H1 (cell line): ENCODE results near the gene DPM3. TPM values are rescaled to one million over a fixed set of nuclear protein-coding genes. Genes with fewer than 3 reads are reported as not detected.

Source experiments
- EP300 ChIP-seq, 2 experiments: IDR thresholded peaks; 1 replicate in 1 of 2; 2 replicates in 1 of 2; pipeline ENCODE4 v1.6.1; 2011 to 2012; ENCODE audit warnings: low read depth in 2 of 2, low read length in 2 of 2, mild to moderate bottlenecking in 2 of 2, borderline replicate concordance in 1 of 2, inconsistent platforms in 1 of 2, moderate library complexity in 1 of 2
- FOSL1 ChIP-seq: IDR thresholded peaks from 2 replicates; pipeline ENCODE4 v1.6.1; 2011; ENCODE audit warnings: mild to moderate bottlenecking, low read depth, low read length, moderate library complexity; ENCODE audit not compliant: insufficient read depth
- JUND ChIP-seq: IDR thresholded peaks from 2 replicates; pipeline ENCODE4 v1.6.1; 2011; ENCODE audit warnings: mild to moderate bottlenecking, improper control_type of control experiment, low read length
- POLR2A ChIP-seq, 2 experiments: IDR thresholded peaks; 1 replicate in 1 of 2; 2 replicates in 1 of 2; pipeline ENCODE4 v1.6.1; 2011; ENCODE audit warnings: low read depth in 2 of 2, low read length in 2 of 2, mild to moderate bottlenecking in 2 of 2; ENCODE audit errors: control extremely low read depth in 1 of 2
- polyA plus RNA-seq, 7 experiments: library from polyadenylated mRNA; depleted of rRNA in 3 of 7; stranded (reverse) in 5 of 7; unstranded in 2 of 7; fragments of >200 nt in 5 of 7; fragments of 200-250 nt in 2 of 7; gene quantifications; 1 replicate in 5 of 7; 2 replicates in 1 of 7; 4 replicates in 1 of 7; pipeline versions ENCODE4 v1.2.1 to v1.2.3, GENCODE V29; 2011 to 2013; ENCODE audit warnings: missing spikeins in 2 of 7, mixed read lengths in 2 of 7
- total RNA-seq: library from RNA; stranded (reverse); fragmentation: NEBNext Ultra II Directional; extraction: Animal tissue kit (Norgen Biotek cat#: 25700); gene quantifications from 2 replicates; pipeline ENCODE4 v1.2.1, GENCODE V29; 2021
- TF ChIP-seq, protein P1 (sequence below): IDR thresholded peaks from 2 replicates; pipeline ENCODE4 v1.6.1; 2011; ENCODE audit warnings: low read length, improper control_type of control experiment

The DPM3 gene
- total and polyA plus RNA-seq, 2 of the 8 experiments (the other 6 are each of a cell fraction or from before 2014, with no cell fraction given): 44.8 to 227 TPM

DNA sequence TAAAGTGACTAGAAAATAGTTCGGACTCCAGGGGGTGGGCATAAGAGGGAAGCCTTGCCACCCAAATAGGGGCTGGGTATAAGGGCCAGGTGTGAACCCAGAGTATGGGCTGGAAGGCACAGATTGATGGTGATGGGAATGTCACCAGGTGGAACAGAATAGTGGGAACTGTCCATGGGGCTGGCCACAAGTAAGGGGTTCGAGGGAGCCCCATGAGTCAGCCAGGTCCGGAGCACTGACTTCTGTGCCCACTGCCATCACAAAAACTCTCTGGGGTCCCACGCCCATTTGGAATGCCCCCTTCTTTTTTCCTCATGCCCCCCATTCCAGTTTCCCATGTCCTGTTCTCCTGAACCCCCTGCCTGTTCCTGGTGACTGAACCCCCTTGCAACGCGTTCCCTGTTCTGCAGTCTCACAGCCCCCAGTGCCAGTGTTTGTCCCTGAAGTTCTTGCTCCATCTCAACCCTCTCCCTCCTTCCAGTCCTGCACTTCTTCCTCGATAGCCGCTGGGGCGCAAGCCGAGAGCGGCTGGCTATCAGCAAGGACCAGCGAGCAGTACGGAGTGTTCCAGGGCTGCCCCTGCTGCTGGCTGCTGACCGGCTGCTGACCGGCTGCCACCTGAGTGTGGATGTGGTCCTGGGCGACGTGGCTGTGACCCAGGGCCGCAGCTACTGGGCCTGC lies 41.2 kb upstream of the DPM3 start (continued):
- TF ChIP-seq JUND (no peak), EP300 (IDR thresholded peaks at IDR 0.05; ENCODE audit: borderline replicate concordance in 1 of 2, low read depth in 2 of 2, low read length in 2 of 2) (no peak), POLR2A (IDR thresholded peaks at IDR 0.05; ENCODE audit: control extremely low read depth in 1 of 2, low read depth in 2 of 2, low read length in 2 of 2) (no peak), FOSL1 (no peak)
- TF ChIP-seq, protein P1, sequence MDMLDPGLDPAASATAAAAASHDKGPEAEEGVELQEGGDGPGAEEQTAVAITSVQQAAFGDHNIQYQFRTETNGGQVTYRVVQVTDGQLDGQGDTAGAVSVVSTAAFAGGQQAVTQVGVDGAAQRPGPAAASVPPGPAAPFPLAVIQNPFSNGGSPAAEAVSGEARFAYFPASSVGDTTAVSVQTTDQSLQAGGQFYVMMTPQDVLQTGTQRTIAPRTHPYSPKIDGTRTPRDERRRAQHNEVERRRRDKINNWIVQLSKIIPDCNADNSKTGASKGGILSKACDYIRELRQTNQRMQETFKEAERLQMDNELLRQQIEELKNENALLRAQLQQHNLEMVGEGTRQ: no peak
